SH-SY5Y (cell line): Measurements from ENCODE around the gene RIN3.

ENCODE experiments used
- GATA2 ChIP-seq: IDR thresholded peaks from 2 replicates; pipeline ENCODE4 v1.6.1; 2011; ENCODE audit warnings: mild to moderate bottlenecking, low read depth, low read length
- GATA3 ChIP-seq: IDR thresholded peaks from 2 replicates; pipeline ENCODE4 v1.6.1; 2011; ENCODE audit warnings: low read depth, mild to moderate bottlenecking, low read length, moderate library complexity

Gene RIN3

GRCh38 chr14:92644171-92644969, 130.8 kb downstream of the RIN3 start:
- TF ChIP-seq GATA2 (no peak), GATA3 (no peak)

- TF ChIP-seq GATA2 (no peak), GATA3 (no peak)
Observed at GRCh38 chr14:92644970-92645515, 131.5 kb downstream of the RIN3 start.

DNA sequence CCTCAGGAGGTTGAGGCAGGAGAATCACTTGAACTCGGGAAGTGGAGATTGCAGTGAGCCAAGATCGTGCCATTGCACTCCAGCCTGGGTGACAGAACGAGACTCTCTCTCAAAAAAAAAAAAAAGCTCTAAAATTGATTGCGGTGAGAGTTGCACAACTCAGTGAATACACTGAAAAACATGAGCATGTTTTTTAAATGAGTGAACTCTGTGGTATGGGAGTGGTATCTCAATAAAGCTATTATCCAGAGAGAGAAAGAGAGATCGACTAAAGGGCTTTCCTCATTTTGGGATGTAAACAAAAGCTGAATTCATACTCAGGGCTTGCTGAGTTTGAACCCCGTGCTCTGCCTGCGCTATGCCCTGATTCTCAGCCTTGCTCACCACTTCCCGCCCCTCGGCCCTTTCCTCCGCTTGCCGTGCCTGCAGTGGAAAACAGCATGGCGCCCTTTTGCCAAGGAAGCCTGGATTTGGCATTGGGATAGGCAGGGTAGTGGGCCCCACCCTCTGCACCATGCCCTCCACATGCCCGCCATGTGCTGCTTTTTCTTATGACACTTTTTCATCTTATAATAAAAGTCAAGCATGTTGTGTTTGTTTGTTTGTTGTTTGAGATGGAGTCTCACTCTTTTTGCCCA, 132.4 kb downstream of the RIN3 start:
- TF ChIP-seq GATA3 (no peak), GATA2 (no peak)

DNA sequence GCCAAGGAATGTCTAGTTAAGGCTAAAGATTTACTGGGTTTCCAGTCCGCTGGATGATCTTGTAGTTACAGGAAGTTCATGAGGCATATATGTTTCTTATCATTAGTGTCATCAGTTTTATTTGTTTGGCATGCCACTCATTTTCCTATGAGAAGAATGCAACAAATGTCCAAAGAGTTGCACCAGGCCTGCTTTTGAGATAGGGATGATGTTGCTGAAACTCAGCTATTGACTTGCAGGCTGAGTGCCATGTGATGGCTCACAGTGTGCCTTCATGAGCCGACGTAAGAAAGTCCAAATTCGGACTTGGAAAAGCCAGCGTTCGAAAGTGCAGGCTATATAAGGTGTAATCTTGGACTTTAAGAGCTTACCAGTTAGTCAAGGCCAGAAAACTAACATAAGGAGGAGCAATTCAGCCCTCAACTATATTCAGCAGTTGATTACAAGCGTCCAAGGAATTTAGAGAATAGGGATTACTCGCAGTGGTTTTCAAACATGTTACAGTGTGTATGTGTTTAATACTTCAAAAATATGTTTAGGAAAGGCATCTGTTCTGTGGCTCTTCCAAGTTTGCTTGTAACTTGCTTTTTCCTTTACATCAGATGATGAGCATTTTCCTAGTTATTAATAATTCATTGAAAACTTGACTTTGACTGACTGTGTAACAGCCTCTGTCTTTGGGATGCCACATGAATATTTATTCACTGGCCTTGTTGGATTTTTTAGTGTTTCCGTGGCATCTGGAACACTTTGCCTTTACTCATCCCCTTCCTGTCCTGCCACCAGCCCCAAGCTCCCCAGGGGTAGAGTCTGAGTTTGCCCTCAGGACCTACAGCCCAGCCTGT, 133.6 kb downstream of the RIN3 start:
- TF ChIP-seq GATA3 (no peak), GATA2 (no peak)

- TF ChIP-seq GATA3 (no peak), GATA2 (no peak)
Observed at GRCh38 chr14:92647797-92648279, 134.3 kb downstream of the RIN3 start.

GRCh38 chr14:92649066-92649465, 135.5 kb downstream of the RIN3 start:
- no peak for TF ChIP-seq GATA2
- TF ChIP-seq GATA3 = no peak

DNA sequence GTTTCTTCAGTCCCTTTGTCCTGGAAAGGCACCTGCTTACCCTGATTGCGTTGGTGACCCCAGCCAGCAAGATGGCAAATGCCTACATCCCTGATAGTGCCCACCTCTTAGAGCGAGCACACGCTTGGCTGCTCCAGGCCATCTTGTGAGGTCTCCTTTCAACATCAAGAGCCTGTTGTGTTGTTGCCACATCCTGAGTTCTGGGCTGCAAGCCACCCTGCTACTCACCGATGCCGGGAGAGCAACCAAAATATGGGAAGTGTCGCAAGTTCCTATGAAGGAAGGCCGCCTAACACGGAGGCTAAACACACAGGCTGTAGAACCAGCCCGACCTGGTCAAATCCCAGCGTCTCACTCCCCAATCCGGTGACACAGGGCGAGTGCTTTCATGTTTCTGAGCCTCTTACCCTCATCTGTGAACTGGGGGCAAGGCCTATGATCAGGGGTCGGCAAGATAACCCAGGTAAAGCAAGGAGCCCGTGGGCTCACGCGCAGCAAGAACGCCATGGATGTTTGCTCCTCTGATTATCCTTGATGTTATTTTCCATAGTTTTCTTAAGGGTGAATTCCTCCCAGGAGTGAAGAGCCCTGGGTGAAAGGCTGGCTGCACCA, 136.5 kb downstream of the RIN3 start:
- TF ChIP-seq GATA3 (no peak), GATA2 (no peak)

GRCh38 chr14:92650581-92651105, 137.1 kb downstream of the RIN3 start:
- TF ChIP-seq GATA2 (no peak), GATA3 (no peak)

GRCh38 chr14:92651106-92651757, 137.7 kb downstream of the RIN3 start:
- TF ChIP-seq GATA3 (no peak), GATA2 (no peak)

- TF ChIP-seq GATA2 (no peak), GATA3 (no peak)
Observed at GRCh38 chr14:92651758-92652406, 138.3 kb downstream of the RIN3 start.

DNA sequence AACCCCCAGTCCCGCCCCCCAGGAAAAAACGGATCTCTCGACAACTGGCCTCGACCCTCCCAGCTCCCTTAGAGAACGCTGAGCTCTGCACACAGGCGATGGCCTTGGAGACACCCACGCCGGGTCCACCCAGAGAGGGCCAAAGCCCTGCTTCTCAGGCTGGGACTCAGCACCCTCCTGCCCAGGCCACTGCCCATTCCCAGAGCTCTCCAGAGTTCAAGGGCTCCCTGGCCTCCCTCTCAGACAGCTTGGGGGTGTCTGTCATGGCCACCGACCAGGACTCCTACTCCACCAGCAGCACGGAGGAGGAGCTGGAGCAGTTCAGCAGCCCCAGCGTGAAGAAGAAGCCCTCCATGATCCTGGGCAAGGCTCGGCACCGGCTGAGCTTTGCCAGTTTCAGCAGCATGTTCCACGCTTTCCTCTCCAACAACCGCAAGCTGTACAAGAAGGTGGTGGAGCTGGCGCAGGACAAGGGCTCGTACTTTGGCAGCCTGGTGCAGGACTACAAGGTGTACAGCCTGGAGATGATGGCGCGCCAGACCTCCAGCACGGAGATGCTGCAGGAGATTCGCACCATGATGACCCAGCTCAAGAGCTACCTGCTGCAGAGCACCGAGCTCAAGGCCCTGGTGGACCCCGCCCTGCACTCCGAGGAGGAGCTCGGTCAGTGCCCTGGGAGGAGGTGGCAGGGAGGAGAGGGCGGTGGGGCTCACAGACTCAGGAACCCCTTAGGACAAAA, 139.0 kb downstream of the RIN3 start:
- no peak for TF ChIP-seq GATA3

GRCh38 chr14:92653162-92653651, 139.6 kb downstream of the RIN3 start:
- TF ChIP-seq GATA3 (no peak), GATA2 (no peak)
